OCI-LY7 (cell line): ENCODE data around the gene TMEM150C. TPM values are rescaled to one million over a fixed set of nuclear protein-coding genes. Genes with fewer than 3 reads are reported as not detected.

ENCODE experiments used
- BruUV-seq: library from RNA; stranded (reverse); fragments of 400-500 nt; replicated peaks from 2 replicates; lab custom pipeline; 2021; lab: Mats Ljungman, UMichigan
- CTCF ChIA-PET: fragments of 300-600 bp; sonication (Branson Sonifier 250); formaldehyde crosslinking; loops from one replicate; lab custom pipeline; 2022; ENCODE audit warnings: antibody characterized with exemption; ENCODE audit not compliant: unreplicated experiment; lab: Charles Lee
- POLR2A ChIA-PET: fragments of 300-600 bp; sonication (Branson Sonifier 250); formaldehyde crosslinking; loops from one replicate; lab custom pipeline; 2022; ENCODE audit warnings: antibody characterized with exemption; lab: Charles Lee
- DNase-seq: peaks from one replicate; pipeline ENCODE4 v3.0.0-alpha.2; 2015; ENCODE audit warnings: low spot score
- H2AFZ ChIP-seq: fragments of 200-600 bp; sonication (generic), shearing (Covaris generic); 2 replicates; pipeline ENCODE4 v1.6.1; 2014; ENCODE audit warnings: mild to moderate bottlenecking, antibody characterized with exemption, low read length, moderate library complexity
- H3K27ac ChIP-seq: fragments of 200-600 bp; sonication (generic); 2 replicates; pipeline ENCODE4 v1.5.1; 2014; ENCODE audit warnings: mixed run types, low read depth, mild to moderate bottlenecking, moderate library complexity, low read length, inconsistent platforms; ENCODE audit not compliant: poor library complexity, severe bottlenecking
- H3K36me3 ChIP-seq: fragments of 200-600 bp; sonication (generic); 2 replicates; pipeline ENCODE4 v1.6.1; 2014; ENCODE audit warnings: mild to moderate bottlenecking, antibody characterized with exemption, low read length, moderate library complexity, mixed read lengths; ENCODE audit not compliant: insufficient read depth
- H3K4me1 ChIP-seq: fragments of 200-600 bp; sonication (generic); 2 replicates; pipeline ENCODE4 v1.5.1; 2014; ENCODE audit warnings: mild to moderate bottlenecking, low read length; ENCODE audit not compliant: insufficient read depth, poor library complexity, severe bottlenecking
- H3K4me2 ChIP-seq: fragments of 200-600 bp; sonication (generic); 2 replicates; pipeline ENCODE4 v1.6.1; 2014; ENCODE audit warnings: mild to moderate bottlenecking, low read length
- H3K4me3 ChIP-seq: fragments of 200-600 bp; sonication (generic); 2 replicates; pipeline ENCODE4 v1.5.1; 2014; ENCODE audit warnings: mild to moderate bottlenecking, low read depth, low read length; ENCODE audit not compliant: poor library complexity, severe bottlenecking
- H3K79me2 ChIP-seq: fragments of 200-600 bp; sonication (generic); 2 replicates; pipeline ENCODE4 v1.6.1; 2016; ENCODE audit warnings: low read depth, mild to moderate bottlenecking, low read length, moderate library complexity, mixed read lengths; ENCODE audit not compliant: insufficient read depth
- H3K9me2 ChIP-seq: fragments of 200-600 bp; sonication (generic); 2 replicates; pipeline ENCODE4 v1.6.1; 2016; ENCODE audit warnings: mild to moderate bottlenecking, low read length, mixed read lengths; ENCODE audit not compliant: insufficient read depth
- H3K9me3 ChIP-seq: fragments of 200-600 bp; sonication (generic); 2 replicates; pipeline ENCODE4 v1.6.1; 2014; ENCODE audit warnings: mild to moderate bottlenecking, mixed run types, low read length, mixed read lengths
- H4K20me1 ChIP-seq: fragments of 200-600 bp; sonication (generic); 2 replicates; pipeline ENCODE4 v1.6.1; 2014; ENCODE audit warnings: mild to moderate bottlenecking, antibody characterized with exemption, low read length, moderate library complexity, mixed read lengths; ENCODE audit not compliant: insufficient read depth
- EZH2phosphoT487 ChIP-seq: fragments of 200-600 bp; sonication (generic); IDR thresholded peaks from 2 replicates; pipeline ENCODE4 v1.6.1; 2018; ENCODE audit warnings: low read depth, borderline replicate concordance, mild to moderate bottlenecking, mixed run types, antibody characterized with exemption, low read length, moderate library complexity, mixed read lengths
- intact Hi-C: fragments of 100-400 bp; cut with micrococcal nuclease; formaldehyde crosslinking; loops from one replicate; pipeline ENCODE4 v1.10.0; 2022; ENCODE audit not compliant: unreplicated experiment
- total RNA-seq, 2 experiments: library from RNA; depleted of rRNA in 1 of 2; stranded (reverse); fragments of >200 nt in 1 of 2; shearing (Covaris generic) in 1 of 2; gene quantifications; 2 replicates each; pipeline ENCODE4 v1.2.3, GENCODE V29; 2014 to 2022
- TF ChIP-seq, protein P1 (sequence below): fragments of 200-600 bp; sonication (generic); conservative IDR thresholded peaks from 2 replicates; pipeline ENCODE4 v1.5.1; 2014; ENCODE audit warnings: mild to moderate bottlenecking, antibody characterized with exemption, low read length, moderate library complexity, mixed read lengths

Gene TMEM150C
- total RNA-seq, 2 experiments from 2014 or later: not detected

DNA sequence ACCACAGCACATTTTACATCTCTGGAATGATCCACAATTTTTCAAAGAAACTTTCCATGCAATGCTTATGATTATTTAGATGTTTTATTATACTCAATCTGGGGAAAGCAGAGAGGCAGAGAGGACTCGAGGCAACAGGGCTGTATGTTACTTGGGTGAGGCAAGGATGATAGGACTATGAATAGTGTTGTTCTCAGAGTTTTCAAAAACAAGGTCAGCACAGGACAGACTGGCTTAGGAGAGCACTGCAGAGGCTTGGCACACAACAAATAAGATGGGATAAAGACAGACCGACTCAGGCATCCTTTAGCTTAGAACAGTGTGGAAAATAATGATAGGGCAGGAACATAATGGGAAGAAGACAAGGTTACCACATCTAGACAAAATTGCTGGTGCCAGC lies 65.4 kb downstream of the TMEM150C start:
- H3K4me3 ChIP-seq: no peak overlapping the region
- CTCF ChIA-PET: no interaction called here
- intact Hi-C loops: no loop called here

DNA sequence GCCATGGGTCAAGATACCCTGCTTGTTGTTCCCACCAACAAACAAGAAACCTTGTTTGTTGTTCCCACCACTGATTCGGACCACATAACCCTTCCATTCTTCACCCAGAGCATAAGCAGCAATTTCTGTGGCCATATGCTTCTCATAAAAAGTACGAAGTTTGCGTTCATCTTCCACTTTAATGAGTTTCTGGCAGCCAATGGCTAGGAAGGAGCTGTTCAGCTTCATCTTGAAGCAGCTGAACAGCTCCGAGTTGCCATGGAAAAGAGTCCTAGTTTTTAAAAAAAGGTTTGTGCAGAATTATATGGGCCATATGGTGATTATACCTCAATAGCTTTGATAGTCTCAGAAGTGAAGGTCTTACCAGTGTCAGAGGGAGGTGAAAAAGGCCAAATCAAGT lies 66.1 kb downstream of the TMEM150C start:
- BruUV-seq: no TSS peak
- ChIA-PET CTCF (no interaction called here), POLR2A (no interaction called here)
- no peaks in the 10 kb centered on the region for H4K20me1 ChIP-seq
- H3K4me3 ChIP-seq: no peak overlapping the region
- TF ChIP-seq EZH2phosphoT487: no peak
- TF ChIP-seq, protein P1, sequence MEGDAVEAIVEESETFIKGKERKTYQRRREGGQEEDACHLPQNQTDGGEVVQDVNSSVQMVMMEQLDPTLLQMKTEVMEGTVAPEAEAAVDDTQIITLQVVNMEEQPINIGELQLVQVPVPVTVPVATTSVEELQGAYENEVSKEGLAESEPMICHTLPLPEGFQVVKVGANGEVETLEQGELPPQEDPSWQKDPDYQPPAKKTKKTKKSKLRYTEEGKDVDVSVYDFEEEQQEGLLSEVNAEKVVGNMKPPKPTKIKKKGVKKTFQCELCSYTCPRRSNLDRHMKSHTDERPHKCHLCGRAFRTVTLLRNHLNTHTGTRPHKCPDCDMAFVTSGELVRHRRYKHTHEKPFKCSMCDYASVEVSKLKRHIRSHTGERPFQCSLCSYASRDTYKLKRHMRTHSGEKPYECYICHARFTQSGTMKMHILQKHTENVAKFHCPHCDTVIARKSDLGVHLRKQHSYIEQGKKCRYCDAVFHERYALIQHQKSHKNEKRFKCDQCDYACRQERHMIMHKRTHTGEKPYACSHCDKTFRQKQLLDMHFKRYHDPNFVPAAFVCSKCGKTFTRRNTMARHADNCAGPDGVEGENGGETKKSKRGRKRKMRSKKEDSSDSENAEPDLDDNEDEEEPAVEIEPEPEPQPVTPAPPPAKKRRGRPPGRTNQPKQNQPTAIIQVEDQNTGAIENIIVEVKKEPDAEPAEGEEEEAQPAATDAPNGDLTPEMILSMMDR: no peak
- H3K4me2 ChIP-seq: no peak overlapping the region
- no peaks in the 10 kb centered on the region for H3K9me2 ChIP-seq
- no peak for DNase-seq
- no peaks in the 10 kb centered on the region for H3K4me1 ChIP-seq
- H3K9me3 ChIP-seq: no peaks in the 10 kb centered on the region
- no peak overlapping the region for H3K27ac ChIP-seq
- intact Hi-C loops: no loop called here
- H3K36me3 ChIP-seq: no peaks in the 10 kb centered on the region
- H3K79me2 ChIP-seq: no peaks in the 10 kb centered on the region
- H2AFZ ChIP-seq: no peak overlapping the region

More for the DNA sequence above, 65.4 kb downstream of the TMEM150C start:
- Histone ChIP-seq H3K4me2 (no peak overlapping the region), H3K36me3 (no peaks in the 10 kb centered on the region), H4K20me1 (no peaks in the 10 kb centered on the region), H3K9me2 (no peaks in the 10 kb centered on the region), H3K9me3 (no peaks in the 10 kb centered on the region), H3K4me1 (no peaks in the 10 kb centered on the region), H3K27ac (no peak overlapping the region), H3K79me2 (no peaks in the 10 kb centered on the region), H2AFZ (no peak overlapping the region)
- BruUV-seq: no TSS peak
- no peak for TF ChIP-seq EZH2phosphoT487
- TF ChIP-seq, protein P1: no peak
- DNase-seq: no peak
- POLR2A ChIA-PET: interaction anchor here (0.7 kb wide), 1 partner anchor 788 kb away, joined by 3 read pairs; the partner anchor contains the start of gene COQ2

- no peak for DNase-seq
- H3K9me3 ChIP-seq: no peaks in the 10 kb centered on the region
- H3K36me3 ChIP-seq: no peaks in the 10 kb centered on the region
- ChIA-PET CTCF (no interaction called here), POLR2A (interaction anchor here (0.7 kb wide), 1 partner anchor 543 kb away, joined by 5 read pairs; no protein-coding TSS in a partner anchor)
- TF ChIP-seq EZH2phosphoT487: no peak
- TF ChIP-seq, protein P1: no peak
- no peak overlapping the region for H3K4me2 ChIP-seq
- no TSS peak for BruUV-seq
- H3K27ac ChIP-seq: no peak overlapping the region
- no peaks in the 10 kb centered on the region for H3K9me2 ChIP-seq
- H3K4me3 ChIP-seq: no peak overlapping the region
- no peaks in the 10 kb centered on the region for H4K20me1 ChIP-seq
- H2AFZ ChIP-seq: no peak overlapping the region
- H3K4me1 ChIP-seq: no peaks in the 10 kb centered on the region
- no peaks in the 10 kb centered on the region for H3K79me2 ChIP-seq
- intact Hi-C loops: no loop called here
Observed at GRCh38 chr4:82493721-82494425, 67.9 kb downstream of the TMEM150C start.
